Activated effector memory CD4-positive, alpha-beta T cell treated with anti-CD3 and anti-CD28 coated beads, Interleukin-2, amount 50 U/mL, for 16 hours (primary cell): ENCODE results near the gene SLC6A1.

ENCODE experiments used
- DNase-seq: peaks from one replicate; pipeline ENCODE4 v3.0.0-alpha.2; 2020

Gene SLC6A1

DNA sequence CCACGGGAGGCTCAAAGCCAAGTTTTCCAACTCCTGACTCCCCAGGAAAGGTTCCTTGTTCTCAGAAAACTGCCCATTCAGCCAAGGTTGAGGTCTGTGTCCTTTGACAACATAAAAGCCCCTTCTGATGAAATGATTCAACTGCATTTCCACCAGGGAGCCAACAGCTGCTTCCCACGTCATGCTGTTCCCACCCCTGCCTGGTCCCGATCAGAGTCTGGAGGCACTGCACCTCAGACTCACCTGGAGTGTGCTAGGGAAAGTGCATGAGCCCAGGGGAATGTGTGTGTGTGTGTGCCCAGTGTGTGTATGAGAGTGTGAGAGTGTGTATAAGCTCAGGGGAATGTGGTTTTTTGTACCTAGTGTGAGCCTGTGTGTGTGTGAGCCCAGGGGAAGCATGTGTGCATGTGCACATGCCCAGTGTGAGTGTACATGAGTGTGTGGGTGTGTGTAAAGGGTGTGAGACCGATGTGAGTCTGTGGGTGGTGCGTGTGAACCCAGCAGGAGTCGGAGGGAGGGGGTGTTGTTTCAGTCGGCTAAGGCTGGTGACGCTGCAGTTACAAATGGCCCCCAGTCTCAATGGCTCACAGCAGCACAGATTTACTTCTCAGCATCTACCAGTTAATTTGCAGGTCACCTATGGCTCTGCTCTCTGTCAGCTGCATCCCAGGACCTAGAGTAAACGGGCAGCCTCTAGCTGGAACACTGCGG is 20.3 kb upstream of the SLC6A1 start:
- DNase-seq, result no peak

DNA sequence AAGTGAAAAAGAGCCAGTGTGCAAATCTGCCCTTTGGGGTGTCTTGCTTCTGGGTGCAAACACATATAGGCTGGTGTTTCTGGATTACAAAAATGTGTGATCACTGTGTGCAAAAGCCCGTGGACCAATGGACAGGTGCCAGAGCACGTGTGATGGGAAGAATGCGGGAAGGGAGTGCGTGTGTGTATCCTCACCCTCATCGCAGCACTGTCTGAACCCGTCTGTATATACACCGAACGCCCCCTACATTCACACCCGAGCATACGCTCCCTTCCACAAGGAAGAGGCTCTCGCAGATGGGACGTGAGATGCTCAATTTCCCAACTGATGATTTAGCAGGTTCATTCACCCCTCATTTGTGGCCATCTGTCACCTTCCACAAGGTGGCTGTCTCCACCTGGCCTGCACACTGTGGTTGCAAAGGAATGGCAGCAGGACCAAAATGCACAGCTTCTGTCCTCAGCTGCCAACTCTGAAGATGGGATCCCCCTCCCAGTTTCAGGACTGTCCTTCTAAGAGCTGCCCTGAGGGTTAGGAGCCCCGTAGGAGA is 19.4 kb upstream of the SLC6A1 start:
- DNase-seq, result no peak

DNA sequence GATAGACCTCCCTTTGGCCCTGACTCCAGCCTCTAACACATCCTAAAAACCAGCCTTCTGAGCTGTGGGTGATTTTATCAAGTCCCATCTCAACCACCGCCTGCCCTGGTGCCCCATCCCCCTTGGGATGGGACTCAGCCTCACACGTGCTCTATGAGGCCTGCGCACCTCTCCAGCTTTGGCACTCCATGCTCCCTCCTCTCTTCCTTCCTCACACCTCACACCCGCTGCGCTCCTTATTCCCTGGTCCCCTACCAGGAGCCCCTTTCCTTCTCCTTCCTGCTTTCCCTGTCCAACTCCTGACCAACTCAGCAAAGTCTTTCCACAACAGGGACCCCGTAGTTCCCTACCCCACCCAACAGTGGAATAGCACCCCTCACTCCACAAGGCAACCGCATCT is 18.4 kb upstream of the SLC6A1 start:
- DNase-seq, result no peak

DNA sequence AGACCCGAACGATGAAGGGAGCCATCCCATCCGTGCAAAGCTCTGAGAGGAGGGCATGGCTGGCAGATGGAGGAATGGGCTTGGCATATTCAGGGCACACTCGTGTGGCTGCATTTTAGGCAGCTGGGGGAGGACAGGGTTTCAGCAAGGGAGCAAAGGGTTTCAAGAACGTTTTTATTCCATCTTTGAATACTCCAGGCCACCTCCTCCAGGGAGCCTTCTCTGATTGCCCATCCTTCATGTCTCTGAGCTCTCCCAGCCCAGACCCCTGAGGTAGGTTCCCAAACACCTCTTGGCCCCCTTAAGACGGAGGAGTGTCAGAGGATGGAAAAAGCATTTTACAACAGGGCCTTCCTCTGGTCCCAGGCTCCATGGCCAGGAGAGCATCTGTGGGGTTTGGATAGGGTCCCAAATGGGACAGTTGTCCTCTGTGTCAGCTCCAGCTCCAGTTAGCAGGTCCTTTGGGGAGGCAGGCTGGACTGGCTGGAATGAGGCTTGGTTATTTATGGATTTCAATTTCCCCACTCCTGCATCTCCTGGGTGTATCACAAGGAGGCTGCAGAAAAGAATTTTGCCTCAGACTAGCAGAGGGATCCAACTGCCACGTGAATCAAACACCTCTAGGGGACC is 17.7 kb upstream of the SLC6A1 start:
- DNase-seq, result no peak

DNA sequence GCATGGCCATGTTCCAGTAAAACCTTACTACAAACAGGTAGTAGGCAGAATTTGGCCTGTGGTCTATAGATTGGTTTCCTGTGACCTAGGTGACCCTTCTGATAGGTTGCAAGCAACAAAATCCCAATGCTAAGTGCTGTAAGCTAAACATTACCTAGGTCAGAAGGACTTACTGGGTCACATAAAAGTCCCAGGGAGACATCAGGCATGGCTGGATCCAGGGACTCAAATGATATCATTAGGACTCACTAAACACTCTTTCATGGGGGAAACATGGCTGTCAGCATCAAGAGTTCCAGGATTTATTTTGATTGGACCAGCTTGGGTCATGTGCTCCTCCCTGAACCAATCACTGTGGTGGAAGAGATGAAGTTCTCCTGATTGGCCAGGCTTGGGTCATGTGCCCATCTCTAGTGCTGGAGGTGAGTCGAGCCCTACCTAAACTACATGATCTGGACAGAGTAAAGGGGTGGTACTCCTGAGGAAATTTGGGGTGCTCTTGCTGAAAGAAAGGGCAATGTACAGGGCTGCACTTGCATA is 16.8 kb upstream of the SLC6A1 start:
- no peak for DNase-seq

DNA sequence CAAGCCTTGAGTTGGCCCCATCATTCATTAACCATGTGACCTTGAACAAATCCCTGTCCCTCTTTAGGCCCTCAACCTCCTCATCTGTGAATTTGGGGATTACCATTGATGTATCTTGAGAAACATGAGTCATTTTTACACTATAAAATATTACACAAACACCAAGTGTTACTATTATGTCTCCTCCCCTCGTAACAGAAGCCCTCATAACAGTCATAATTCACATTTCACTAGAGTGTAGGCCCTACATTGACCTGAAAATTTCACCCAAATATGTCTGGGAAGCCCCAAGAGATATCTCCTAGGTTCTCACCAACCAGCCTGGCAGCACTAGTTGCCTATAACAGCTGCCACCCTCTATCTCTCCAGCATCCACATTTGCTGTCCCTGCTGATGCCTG is 15.8 kb upstream of the SLC6A1 start:
- DNase-seq, result no peak

DNA sequence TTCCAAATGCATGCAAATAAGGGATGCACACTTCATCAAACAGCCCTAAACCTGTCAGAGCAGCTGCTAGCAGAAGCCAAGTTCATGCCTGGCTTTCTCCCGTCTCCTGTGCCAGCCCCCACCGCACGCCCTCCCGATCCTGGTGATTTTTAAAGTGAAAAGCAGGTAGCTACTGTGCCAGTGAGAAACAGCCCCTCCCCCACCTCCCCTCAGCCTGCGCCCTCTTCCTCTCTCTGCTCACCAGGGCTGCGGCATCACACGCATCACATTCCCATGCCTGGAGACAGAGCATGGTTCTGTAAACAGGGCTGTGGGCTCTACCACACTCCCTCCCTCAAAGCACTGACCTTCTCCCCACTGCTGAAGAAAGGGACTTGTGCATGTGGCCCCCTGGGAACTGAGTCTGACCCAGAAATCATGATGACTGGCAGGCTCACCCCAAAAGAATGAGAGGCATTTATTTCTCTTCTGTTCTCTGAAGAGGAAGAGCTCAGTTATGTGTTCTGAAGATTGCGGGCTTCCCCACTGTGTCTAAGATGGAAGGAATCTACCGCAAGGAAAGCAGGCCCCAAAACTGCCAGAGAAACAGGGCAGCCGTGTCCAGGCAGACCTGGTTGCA is 14.5 kb upstream of the SLC6A1 start:
- no peak for DNase-seq

DNA sequence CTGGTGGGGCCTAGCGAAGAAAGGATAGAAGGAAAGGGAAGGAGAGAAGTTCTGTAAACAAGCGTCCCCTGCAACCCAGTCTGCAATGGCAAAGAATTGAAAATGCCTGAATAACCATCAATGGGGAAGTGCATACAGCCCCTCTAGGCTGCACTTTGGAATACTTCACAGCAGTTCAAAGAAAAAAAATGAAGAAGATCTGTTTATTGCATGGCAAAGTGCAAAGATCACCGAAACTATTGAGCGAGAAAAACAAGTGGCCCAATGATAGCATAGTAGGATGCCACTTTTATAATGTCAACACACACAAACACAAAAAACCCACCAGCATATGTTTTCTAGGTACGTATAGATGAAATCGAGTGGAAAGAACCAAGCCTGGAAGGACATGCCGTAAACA is 13.6 kb upstream of the SLC6A1 start:
- DNase-seq, result no peak

DNA sequence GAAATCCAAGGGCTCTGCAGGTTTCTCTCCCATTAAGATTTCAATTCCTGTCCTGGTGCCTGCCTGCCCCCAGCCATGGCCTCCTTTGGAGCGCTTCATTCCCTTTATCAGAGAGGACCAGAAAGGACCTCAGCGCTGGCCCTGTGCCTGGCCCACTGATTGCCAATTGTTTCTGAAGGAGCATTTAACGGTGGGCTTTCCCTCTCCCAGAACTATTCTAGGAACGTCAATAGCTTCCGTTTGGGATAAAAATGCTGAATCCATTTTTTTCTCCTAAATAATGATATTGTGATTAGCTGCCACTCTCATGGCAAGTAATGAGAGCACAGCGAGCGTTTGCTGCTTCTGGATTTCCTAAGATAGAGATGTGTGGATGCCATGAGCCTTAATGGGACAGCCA is 12.2 kb upstream of the SLC6A1 start:
- no peak for DNase-seq

DNA sequence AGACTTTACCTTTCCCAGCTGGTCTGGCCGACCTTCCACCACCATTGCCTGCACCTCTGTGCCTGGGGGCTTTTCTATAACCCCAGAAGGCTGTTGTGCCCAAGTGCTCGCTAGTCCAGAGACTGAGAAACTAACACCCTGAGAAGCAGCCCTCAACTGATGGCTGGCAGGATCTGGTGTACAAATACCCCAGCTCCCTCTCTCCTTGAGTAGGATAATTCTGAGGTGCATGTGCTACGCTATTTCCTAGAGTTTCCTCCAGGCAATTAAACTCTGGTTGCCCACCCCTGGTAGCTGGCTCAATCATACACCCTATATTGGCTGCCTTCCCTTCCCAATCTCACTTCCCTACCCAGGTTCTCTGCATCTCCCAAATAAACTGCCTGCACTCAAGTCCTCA is 11.5 kb upstream of the SLC6A1 start:
- no peak for DNase-seq

DNA sequence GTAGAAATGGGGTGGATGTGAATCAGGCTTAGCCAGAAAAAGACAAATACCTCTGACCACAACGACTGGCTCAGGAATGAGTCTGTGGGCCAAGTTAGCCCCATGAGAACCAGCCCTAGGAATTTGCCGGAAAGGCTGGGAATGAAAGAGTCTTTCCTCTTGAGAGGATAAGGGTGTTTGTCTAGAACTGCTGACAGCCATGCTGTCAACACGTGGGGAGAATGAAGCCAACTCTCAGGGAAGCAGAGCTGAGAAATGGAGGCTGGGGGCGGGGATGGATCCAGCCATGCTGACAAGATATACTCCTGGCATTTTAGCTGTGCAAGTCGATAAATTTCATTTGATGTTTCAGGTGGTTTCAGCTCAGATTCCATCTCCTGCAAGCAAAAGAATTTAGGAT is 10.6 kb upstream of the SLC6A1 start:
- DNase-seq, result no peak

DNA sequence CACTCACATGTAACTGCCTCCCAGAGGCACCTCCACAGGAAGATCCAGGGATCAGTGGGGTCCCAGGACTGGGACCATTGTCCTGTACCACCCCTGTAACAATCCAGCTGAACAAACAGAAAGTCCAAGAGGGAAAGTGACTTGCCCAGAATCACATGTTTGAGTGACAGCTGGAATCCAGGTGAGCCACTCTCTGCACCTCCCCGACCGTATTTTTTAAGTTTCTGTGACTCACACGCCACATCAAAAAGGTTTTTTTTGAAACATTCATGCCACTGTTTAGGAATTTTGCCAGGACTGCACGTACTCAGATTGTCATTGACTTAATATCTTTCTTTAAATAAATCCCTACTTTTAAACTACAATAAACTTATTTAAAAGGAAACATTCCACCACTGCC is 9.8 kb upstream of the SLC6A1 start:
- no peak for DNase-seq

DNA sequence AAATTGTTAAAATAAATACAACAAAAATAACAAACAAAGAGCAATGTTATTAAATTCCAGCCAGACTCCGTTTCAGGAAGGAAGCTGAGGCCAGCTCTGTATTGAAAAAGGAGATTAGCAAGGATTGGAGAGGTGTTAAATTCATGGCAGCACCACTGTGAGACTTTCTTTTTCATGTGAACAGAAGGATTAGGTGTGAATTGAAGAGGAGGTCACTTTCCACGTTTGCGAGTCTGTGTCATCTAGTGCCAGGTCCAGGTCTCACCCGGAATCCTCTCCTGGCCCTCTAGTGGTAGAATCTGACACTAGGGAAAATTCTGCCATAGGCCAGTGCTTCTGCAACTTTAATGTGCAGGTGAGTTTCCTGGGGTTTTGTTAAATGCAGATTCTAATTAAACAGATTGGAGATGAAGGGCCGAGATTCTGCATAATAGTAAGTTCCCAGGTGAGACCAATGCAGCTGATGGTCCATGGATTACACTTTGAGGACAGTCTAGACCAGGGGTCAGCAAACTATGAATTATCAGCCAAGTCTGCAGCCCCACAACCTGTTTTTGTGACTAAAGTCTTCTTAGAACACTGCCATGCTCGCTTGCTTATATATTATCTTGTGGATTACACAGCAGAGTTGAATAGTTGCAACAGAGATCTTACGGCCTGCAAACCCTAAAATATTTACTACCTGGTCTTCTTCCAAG is 9.2 kb upstream of the SLC6A1 start:
- DNase-seq, result no peak

DNA sequence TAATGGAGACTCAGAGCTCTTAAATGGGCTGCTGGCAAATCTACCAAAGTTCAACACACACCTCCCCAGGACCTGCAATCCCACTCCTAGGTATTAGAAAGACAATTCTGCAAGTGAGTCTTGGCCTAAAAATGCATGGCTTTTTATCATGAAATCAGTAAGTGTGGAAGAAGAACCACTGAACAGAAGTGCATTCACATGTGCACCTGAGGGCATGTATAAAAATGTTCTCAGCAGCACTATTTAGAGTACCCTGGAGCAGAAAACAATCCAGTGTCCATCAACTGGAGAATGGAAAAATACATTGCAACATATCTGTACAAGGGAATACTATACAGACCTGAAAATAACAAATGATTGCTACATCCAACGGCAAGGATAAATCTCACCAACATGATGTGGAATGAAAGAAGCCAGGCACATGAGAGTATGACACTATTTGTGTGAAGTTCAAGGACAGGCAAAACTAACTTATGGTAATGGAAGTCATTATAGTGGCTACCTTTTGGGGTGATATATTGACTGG is 8.1 kb upstream of the SLC6A1 start:
- DNase-seq, result no peak

DNA sequence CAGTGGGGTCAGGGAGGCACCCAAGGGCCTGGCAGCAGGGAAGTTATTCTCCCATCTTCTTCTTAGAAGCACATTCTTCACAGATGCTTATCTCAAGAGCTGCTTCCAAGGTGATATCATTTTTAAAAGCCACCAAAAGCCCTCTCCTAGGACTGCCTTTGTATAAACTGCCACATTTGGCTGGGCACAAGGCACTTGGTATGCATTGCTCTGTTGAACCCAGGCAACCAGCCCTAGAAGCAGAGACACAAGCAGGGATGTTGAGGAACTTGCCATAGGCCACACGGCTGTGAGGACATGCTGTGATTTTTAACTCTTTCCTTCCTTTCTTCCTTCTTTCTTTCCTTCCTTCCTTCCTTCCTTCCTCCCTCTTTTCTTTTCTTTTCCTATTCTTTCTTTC is 7.4 kb upstream of the SLC6A1 start:
- no peak for DNase-seq

DNA sequence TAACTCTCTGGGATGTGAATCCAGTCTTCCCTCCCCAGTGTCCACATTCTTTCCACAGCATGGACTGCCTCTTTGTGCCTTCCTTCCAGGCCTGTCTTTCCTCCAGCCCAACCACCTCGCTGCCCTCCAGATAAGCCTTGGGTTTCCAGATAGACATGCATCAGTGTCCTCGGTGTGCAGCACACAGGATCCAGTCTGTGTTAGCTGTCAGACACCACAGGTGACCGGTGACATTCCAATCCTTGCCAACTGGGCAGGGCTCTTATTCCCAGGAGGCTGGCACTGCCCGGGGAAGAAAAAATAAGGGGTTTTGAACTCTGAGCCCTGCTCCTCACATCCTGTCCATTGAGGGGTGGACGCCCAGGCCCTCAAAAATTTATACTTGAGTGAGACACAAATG is 6.0 kb upstream of the SLC6A1 start:
- DNase-seq, result no peak

DNA sequence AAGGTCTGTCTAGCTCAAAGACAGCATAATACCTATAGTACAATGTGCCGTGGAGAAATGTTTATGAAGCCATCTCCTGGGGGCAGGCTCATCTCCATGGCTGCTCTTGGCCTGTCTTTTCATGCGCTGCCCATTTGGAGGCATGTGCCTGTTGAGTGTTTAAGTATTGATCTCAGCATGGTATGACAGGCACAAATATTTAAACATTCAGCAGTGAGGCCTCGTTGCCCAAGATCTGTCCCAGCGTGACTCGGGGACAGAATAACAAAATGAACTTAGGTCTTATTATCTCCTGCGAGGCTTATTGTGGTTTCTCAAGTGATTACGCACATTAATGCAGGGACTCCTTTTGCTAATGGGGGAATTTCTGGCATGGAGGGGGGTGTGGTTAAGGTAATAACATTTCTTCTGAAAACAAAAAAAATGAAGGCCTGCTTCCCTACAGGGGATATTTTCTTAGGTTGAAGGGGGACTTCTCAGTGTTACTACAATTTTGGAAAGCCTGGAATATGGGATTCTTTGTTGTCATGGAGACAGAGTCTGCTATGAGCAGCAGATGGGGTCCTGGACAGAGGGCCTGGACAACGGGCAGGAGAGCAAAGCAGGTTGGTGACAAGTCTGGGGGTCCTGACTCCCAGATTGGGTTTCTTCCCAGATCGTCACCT is 4.4 kb upstream of the SLC6A1 start:
- DNase-seq, result no peak

DNA sequence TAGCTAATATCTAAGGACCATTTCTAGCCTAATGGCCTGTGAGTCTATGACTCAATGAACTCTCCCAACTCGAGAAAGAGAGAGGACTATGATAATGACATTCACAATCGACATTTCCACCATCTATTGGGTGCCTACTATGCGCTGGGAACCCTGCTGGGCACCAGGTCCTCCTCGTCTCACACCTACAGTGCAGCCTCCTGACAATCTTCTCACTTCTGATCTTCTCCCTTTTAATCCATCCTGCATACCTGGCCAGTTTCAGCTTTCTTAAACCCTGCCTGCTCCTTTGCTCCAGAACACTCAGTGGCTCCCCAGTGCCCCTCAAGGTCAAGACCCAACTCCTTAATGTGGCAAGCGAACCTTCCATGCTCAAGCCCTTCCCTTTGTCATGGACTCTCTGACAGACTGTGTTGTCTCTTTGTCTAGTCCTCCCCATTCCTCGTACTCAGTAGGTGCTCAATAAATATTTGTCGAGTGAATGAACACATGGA is 3.5 kb upstream of the SLC6A1 start:
- no peak for DNase-seq

DNA sequence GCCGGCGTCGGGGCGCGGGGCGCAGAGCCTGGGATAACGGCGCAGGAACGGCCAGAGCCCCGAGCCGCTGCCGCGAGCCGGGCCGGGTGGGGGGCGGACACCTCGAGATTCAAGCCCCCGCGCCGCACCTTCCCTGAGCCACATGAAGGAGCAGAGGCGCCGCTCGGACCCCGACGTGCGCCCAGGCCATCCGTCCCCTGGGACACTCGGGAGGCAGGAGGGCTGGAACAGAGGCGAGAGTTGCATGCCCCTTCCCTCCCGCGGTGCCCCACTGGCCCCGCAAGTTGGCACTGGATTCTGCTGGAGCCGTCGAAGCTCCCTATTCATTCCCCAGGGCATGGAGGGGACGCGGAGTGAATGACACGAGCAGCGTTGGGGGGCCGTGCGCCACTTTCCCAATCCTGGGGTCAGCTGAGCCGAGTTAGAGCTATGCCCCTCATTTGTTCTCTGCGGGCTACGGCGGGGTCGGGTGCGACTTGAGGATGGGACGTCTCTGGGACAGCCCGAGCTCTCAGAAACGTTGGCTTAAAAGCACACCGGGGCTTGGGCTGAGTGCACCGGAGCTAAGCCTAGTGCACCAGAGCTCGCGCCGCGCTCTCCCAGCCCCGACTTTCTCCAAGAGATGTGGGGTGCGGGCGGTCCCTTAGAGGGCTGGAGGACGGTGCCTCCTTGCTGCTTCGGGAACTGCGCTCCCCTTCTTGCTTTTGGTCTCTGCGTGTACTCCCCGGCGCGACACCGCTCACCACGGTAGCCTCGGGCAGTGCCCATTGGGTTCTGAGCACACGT is 588 bp downstream of the SLC6A1 start:
- DNase-seq, result no peak

DNA sequence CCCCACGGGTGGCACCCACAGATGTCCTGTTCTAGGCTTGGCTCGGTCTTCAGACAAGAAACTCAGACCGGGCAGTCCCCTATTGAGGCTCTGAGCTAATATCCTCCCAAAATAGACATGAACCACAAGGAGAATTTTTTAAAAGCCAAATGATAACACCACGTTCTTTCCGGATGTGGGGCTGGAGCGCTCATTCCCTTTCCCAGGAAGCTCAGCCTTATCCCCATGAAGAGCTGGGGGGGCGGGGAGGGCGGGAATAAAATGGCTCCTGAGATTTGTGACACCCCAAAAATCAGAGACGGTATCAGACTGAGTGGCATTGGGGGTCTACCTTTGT is 1.1 kb downstream of the SLC6A1 start:
- DNase-seq, result no peak

DNA sequence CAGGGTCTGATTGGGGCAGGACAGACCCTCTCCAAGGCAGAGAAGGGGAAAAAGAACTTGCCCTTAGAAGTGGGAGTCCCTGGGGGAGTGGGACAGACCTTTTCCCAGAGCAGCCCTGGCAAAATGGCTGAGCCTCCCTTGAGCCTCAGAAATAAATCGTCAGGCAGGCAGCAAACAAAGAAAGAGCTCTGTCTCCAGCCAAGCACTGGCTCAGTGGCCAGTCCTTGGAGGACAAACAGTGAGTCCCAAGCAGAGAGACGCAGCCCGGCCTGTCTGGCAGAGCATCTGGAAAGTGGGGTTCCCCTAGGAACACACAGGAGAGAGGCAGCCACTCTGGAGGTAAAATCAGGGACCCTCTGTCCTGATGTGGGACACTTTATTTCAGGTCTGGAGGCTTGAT is 1.8 kb downstream of the SLC6A1 start:
- DNase-seq, result no peak

DNA sequence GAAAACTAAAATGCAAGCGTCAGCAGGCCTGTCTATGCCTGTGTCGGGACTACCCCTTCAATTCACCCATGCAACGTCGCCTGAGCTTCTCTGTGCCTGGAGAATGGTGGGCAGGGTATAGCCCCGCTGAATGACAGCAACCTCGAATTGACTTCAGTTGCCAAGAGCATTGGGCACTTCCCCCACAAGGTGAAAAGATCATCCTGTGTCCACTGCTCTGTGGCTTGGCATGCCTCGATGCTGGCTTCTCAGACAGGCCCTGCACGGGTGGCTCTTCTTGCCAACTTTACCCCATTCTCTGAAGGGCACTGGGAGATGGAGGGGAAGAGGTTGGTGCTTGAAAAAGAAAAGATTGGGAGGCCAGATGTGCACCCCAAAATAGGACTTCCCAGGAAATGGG is 3.3 kb downstream of the SLC6A1 start:
- DNase-seq, result no peak
